MCF 10A (cell line): ENCODE results near the gene SEMA5A. TPM values are rescaled to one million over a fixed set of nuclear protein-coding genes. Genes with fewer than 3 reads are reported as not detected.

ENCODE experiments used
- BruUV-seq: library from RNA; stranded (reverse); fragments of 400-500 nt; replicated peaks from 2 replicates; lab custom pipeline; 2021; lab: Mats Ljungman, UMichigan
- CTCF ChIA-PET: fragments of 300-600 bp; sonication (Branson Sonifier 250); formaldehyde crosslinking; extraction: SDS; loops from one replicate; lab custom pipeline; 2021; ENCODE audit warnings: antibody characterized with exemption, inconsistent platforms; lab: Yijun Ruan, JAX
- POLR2A ChIA-PET: fragments of 300-600, 350-650 bp; sonication (Branson Sonifier 250); formaldehyde crosslinking; extraction: SDS; loops from one replicate; lab custom pipeline; 2020; ENCODE audit warnings: antibody characterized with exemption, inconsistent platforms; lab: Yijun Ruan, JAX
- DNase-seq: peaks from one replicate; pipeline ENCODE4 v3.0.0-alpha.2; 2018; ENCODE audit not compliant: unreplicated experiment
- H3K27ac Mint-ChIP-seq: one replicate; pipeline ENCODE4 v1.8.0; 2022; ENCODE audit warnings: mild to moderate bottlenecking, low read depth, mixed read lengths; ENCODE audit not compliant: unreplicated experiment
- H3K27me3 Mint-ChIP-seq: one replicate; pipeline ENCODE4 v1.8.0; 2022; ENCODE audit warnings: mixed read lengths; ENCODE audit not compliant: insufficient read depth, unreplicated experiment
- H3K36me3 Mint-ChIP-seq: one replicate; pipeline ENCODE4 v1.8.0; 2022; ENCODE audit warnings: mild to moderate bottlenecking, moderate library complexity, mixed read lengths; ENCODE audit not compliant: insufficient read depth, unreplicated experiment
- H3K4me1 Mint-ChIP-seq: one replicate; pipeline ENCODE4 v1.8.0; 2022; ENCODE audit warnings: mixed read lengths; ENCODE audit not compliant: insufficient read depth, unreplicated experiment
- H3K4me3 Mint-ChIP-seq: one replicate; pipeline ENCODE4 v1.8.0; 2022; ENCODE audit warnings: mild to moderate bottlenecking, moderate library complexity, mixed read lengths; ENCODE audit not compliant: unreplicated experiment
- H3K9me3 Mint-ChIP-seq: one replicate; pipeline ENCODE4 v1.8.0; 2022; ENCODE audit warnings: mixed read lengths; ENCODE audit not compliant: unreplicated experiment
- CTCF ChIP-seq: fragments of 200-600 bp; IDR thresholded peaks from one replicate; pipeline ENCODE4 v1.8.0; 2022; ENCODE audit warnings: antibody characterized with exemption, mild to moderate bottlenecking; ENCODE audit not compliant: unreplicated experiment
- intact Hi-C: fragments of 100-400 bp; cut with micrococcal nuclease; formaldehyde crosslinking; loops from 2 replicates; pipeline ENCODE4 v1.14.1; 2022
- total RNA-seq: library from RNA; stranded (reverse); gene quantifications from 2 replicates; pipeline ENCODE4 v1.2.3, GENCODE V29; 2022

Gene SEMA5A
- total RNA-seq, 1 experiment from 2014 or later: 1.2 TPM

- Mint-ChIP-seq H3K9me3 (no peaks in the 10 kb centered on the region), H3K4me3 (no peak overlapping the region), H3K36me3 (no peaks in the 10 kb centered on the region), H3K4me1 (peaks cover 8% of the 10 kb centered on the region), H3K27me3 (no peaks in the 10 kb centered on the region), H3K27ac (no peak overlapping the region)
- POLR2A ChIA-PET: no interaction called here
- intact Hi-C loops: no loop called here
- DNase-seq: no peak
- CTCF ChIA-PET: interaction anchor here (1.2 kb wide), 1 partner anchor 39 kb away, joined by 3 read pairs; no protein-coding TSS in a partner anchor
- TF ChIP-seq CTCF: no peak
- no TSS peak for BruUV-seq
These were observed 84.8 kb downstream of the SEMA5A start for GRCh38 chr5:9460885-9461645.

- DNase-seq: no peak
- Mint-ChIP-seq H3K27me3 (no peaks in the 10 kb centered on the region), H3K4me3 (no peak overlapping the region), H3K9me3 (no peaks in the 10 kb centered on the region), H3K36me3 (no peaks in the 10 kb centered on the region), H3K4me1 (peaks cover 7% of the 10 kb centered on the region), H3K27ac (no peak overlapping the region)
- TF ChIP-seq CTCF: no peak
- intact Hi-C loops: no loop called here
- ChIA-PET POLR2A (no interaction called here), CTCF (interaction anchor here (0.6 to 0.9 kb wide), 2 partner anchors 42 to 336 kb away, joined by 3 read pairs; no protein-coding TSS in a partner anchor)
- BruUV-seq: no TSS peak
These were observed 89.3 kb downstream of the SEMA5A start for GRCh38 chr5:9456435-9457042.

GRCh38 chr5:9455826-9456434, 89.9 kb downstream of the SEMA5A start:
- DNase-seq: no peak
- ChIA-PET POLR2A (interaction anchor here (0.6 kb wide), 1 partner anchor 94 kb away, joined by 3 read pairs; no protein-coding TSS in a partner anchor), CTCF (interaction anchor here (0.9 kb wide), 1 partner anchor 42 kb away, joined by 3 read pairs; no protein-coding TSS in a partner anchor)
- intact Hi-C loops: no loop called here
- Mint-ChIP-seq H3K9me3 (no peaks in the 10 kb centered on the region), H3K36me3 (no peaks in the 10 kb centered on the region), H3K4me3 (no peak overlapping the region), H3K27me3 (no peaks in the 10 kb centered on the region), H3K4me1 (peaks cover 7% of the 10 kb centered on the region), H3K27ac (no peak overlapping the region)
- BruUV-seq: no TSS peak
- no peak for TF ChIP-seq CTCF

- H3K4me1 Mint-ChIP-seq: peaks cover 7% of the 10 kb centered on the region
- POLR2A ChIA-PET: no interaction called here
- intact Hi-C loops: no loop called here
- no peaks in the 10 kb centered on the region for H3K36me3 Mint-ChIP-seq
- H3K4me3 Mint-ChIP-seq: no peak overlapping the region
- no peak for TF ChIP-seq CTCF
- H3K27ac Mint-ChIP-seq: no peak overlapping the region
- DNase-seq: no peak
- no TSS peak for BruUV-seq
- no peaks in the 10 kb centered on the region for H3K27me3 Mint-ChIP-seq
- CTCF ChIA-PET: interaction anchor here (0.6 kb wide), 1 partner anchor 40 kb away, joined by 3 read pairs; no protein-coding TSS in a partner anchor
- H3K9me3 Mint-ChIP-seq: no peaks in the 10 kb centered on the region
These were observed 91.4 kb downstream of the SEMA5A start for GRCh38 chr5:9454491-9454890.
